CD14-positive monocyte (primary cell): ENCODE data around the gene CHAF1A. TPM values are rescaled to one million over a fixed set of nuclear protein-coding genes. Genes with fewer than 3 reads are reported as not detected.

Source experiments
- DNase-seq, 3 donors: peaks; one replicate each; pipeline ENCODE4 v3.0.0-alpha.2; 2011 to 2022
- H2AFZ ChIP-seq: 2 replicates; pipeline ENCODE4 v1.6.0; 2012; ENCODE audit warnings: mild to moderate bottlenecking, low read depth, low read length, inconsistent platforms; ENCODE audit not compliant: insufficient read depth, poor library complexity, severe bottlenecking
- H3K27ac ChIP-seq, 2 donors: 1 replicate in 1 of 2; 2 replicates in 1 of 2; pipeline ENCODE4 v1.5.1; 2012 to 2013; ENCODE audit warnings: low read length in 2 of 2, control low read depth in 1 of 2, inconsistent platforms in 1 of 2, low read depth in 1 of 2, mild to moderate bottlenecking in 1 of 2
- H3K27me3 ChIP-seq, 2 donors: one replicate each; pipeline versions ENCODE4 v1.6.0 to v1.6.1; 2011 to 2013; ENCODE audit warnings: low read length in 2 of 2; ENCODE audit not compliant: control insufficient read depth in 2 of 2, insufficient read depth in 2 of 2
- H3K36me3 ChIP-seq, 2 donors: replicated peaks in 1 of 2; 1 replicate in 1 of 2; 2 replicates in 1 of 2; pipeline versions ENCODE4 v1.5.1 to v1.6.1; 2012 to 2013; ENCODE audit warnings: low read length in 2 of 2, control low read depth in 1 of 2, inconsistent platforms in 1 of 2, mild to moderate bottlenecking in 1 of 2; ENCODE audit not compliant: insufficient read depth in 2 of 2, control insufficient read depth in 1 of 2
- H3K4me1 ChIP-seq, 2 donors: 1 replicate in 1 of 2; 2 replicates in 1 of 2; pipeline versions ENCODE4 v1.5.1 to v1.6.1; 2012 to 2013; ENCODE audit warnings: low read length in 2 of 2, control low read depth in 1 of 2, inconsistent platforms in 1 of 2, mild to moderate bottlenecking in 1 of 2, moderate library complexity in 1 of 2; ENCODE audit not compliant: insufficient read depth in 2 of 2, control insufficient read depth in 1 of 2
- H3K4me2 ChIP-seq: replicated peaks from 2 replicates; pipeline ENCODE3; 2012; ENCODE audit warnings: low read length, moderate library complexity, mild to moderate bottlenecking; ENCODE audit not compliant: poor library complexity, severe bottlenecking; ENCODE audit errors: extremely low read depth
- H3K4me3 ChIP-seq, 3 experiments: fragments of 200-600 bp in 1 of 3; sonication (generic) in 1 of 3; replicated peaks in 1 of 3; 1 replicate in 2 of 3; 2 replicates in 1 of 3; pipeline ENCODE4 v1.5.1; 2011 to 2013; ENCODE audit warnings: low read length in 3 of 3, mild to moderate bottlenecking in 3 of 3, control low read depth in 2 of 3, low read depth in 2 of 3, inconsistent platforms in 1 of 3, moderate library complexity in 1 of 3
- H3K79me2 ChIP-seq: 2 replicates; pipeline ENCODE4 v1.6.0; 2012; ENCODE audit warnings: mild to moderate bottlenecking, control low read depth, inconsistent platforms, low read length, moderate library complexity; ENCODE audit not compliant: insufficient read depth
- H3K9ac ChIP-seq: 2 replicates; pipeline ENCODE4 v1.6.0; 2017; ENCODE audit warnings: low read length, mild to moderate bottlenecking; ENCODE audit not compliant: insufficient read depth, poor library complexity, severe bottlenecking
- H3K9me3 ChIP-seq, 2 donors: replicated peaks in 1 of 2; 1 replicate in 1 of 2; 2 replicates in 1 of 2; pipeline versions ENCODE4 v1.5.1 to v1.6.1; 2012 to 2013; ENCODE audit warnings: low read length in 2 of 2, control low read depth in 1 of 2; ENCODE audit not compliant: control insufficient read depth in 1 of 2, insufficient read depth in 1 of 2
- H4K20me1 ChIP-seq: 2 replicates; pipeline ENCODE4 v1.6.0; 2012; ENCODE audit warnings: mild to moderate bottlenecking, low read length, control low read depth, moderate library complexity; ENCODE audit not compliant: insufficient read depth
- H3K27ac Mint-ChIP-seq, 7 donors: one replicate each; pipeline ENCODE4 v1.8.0; 2020; ENCODE audit warnings: mild to moderate bottlenecking in 7 of 7, mixed read lengths in 7 of 7, moderate library complexity in 6 of 7, inconsistent platforms in 2 of 7
- H3K27me3 Mint-ChIP-seq, 3 donors: one replicate each; pipeline ENCODE4 v1.8.0; 2021 to 2022; ENCODE audit warnings: low read depth in 3 of 3, mild to moderate bottlenecking in 3 of 3, mixed read lengths in 3 of 3, moderate library complexity in 3 of 3, inconsistent platforms in 1 of 3
- H3K36me3 Mint-ChIP-seq, 2 donors: one replicate each; pipeline ENCODE4 v1.8.0; 2020; ENCODE audit warnings: mixed read lengths in 2 of 2, inconsistent platforms in 1 of 2, mild to moderate bottlenecking in 1 of 2
- H3K4me1 Mint-ChIP-seq: one replicate; pipeline ENCODE4 v1.8.0; 2020; ENCODE audit warnings: mild to moderate bottlenecking, mixed read lengths
- H3K4me3 Mint-ChIP-seq, 2 donors: one replicate each; pipeline ENCODE4 v1.8.0; 2020; ENCODE audit warnings: mild to moderate bottlenecking in 2 of 2, mixed read lengths in 2 of 2, moderate library complexity in 1 of 2
- H3K9me3 Mint-ChIP-seq, 7 donors: one replicate each; pipeline ENCODE4 v1.8.0; 2020 to 2022; ENCODE audit warnings: mixed read lengths in 7 of 7, mild to moderate bottlenecking in 6 of 7, moderate library complexity in 6 of 7, inconsistent platforms in 2 of 7
- CTCF ChIP-seq: fragments of 200-600 bp; IDR thresholded peaks from one replicate; pipeline ENCODE4 v1.8.0; 2022; ENCODE audit warnings: antibody characterized with exemption, mild to moderate bottlenecking
- WGBS: methylation state at CpG from one replicate; pipeline ENCODE4 v1.1.5; 2013; ENCODE audit warnings: missing lambda C conversion rate; ENCODE audit not compliant: insufficient coverage; 5-methylcytosine and 5-hydroxymethylcytosine counted together
- intact Hi-C, 2 donors: fragments of 100-400 bp; cut with micrococcal nuclease; formaldehyde crosslinking; loops; one replicate each; pipeline versions ENCODE4 v1.15.0 to v1.15.1; 2023
- polyA plus RNA-seq, 3 donors: library from polyadenylated mRNA; depleted of rRNA in 1 of 3; unstranded in 2 of 3; stranded (reverse) in 1 of 3; fragments of 300-500 nt in 2 of 3; fragments of >200 nt in 1 of 3; fragmentation: Illumina TruSeq in 2 of 3; gene quantifications; 1 replicate in 2 of 3; 2 replicates in 1 of 3; pipeline ENCODE4 v1.2.3, GENCODE V29; 2012 to 2021

The CHAF1A gene
- polyA plus RNA-seq, 3 donors: 4.4 to 26.4 (median 5.4) TPM

- H3K27ac Mint-ChIP-seq: peak overlapping the region in 5 of 7 donors; percentile 8 to 55 (median 40)
- DNase-seq: no peak
- Histone ChIP-seq H3K9me3 (no peaks in the 10 kb centered on the region), H3K4me1 (peaks cover 42 to 43% of the 10 kb centered on the region in 2 donors), H3K9ac (no peak overlapping the region), H3K4me3 (peak overlapping the region in 1 of 3 experiments; percentile 46), H4K20me1 (peaks cover 100% of the 10 kb centered on the region), H3K27ac (no peak overlapping the region), H3K36me3 (peaks cover 4 to 13% of the 10 kb centered on the region in 2 donors), H3K79me2 (peaks cover 95% of the 10 kb centered on the region), H3K4me2 (peak overlapping the region; percentile 68), H3K27me3 (no peaks in the 10 kb centered on the region), H2AFZ (no peak overlapping the region)
- peaks cover 1 to 4% (median 1%) of the 10 kb centered on the region in 3 donors for H3K27me3 Mint-ChIP-seq
- no peak for TF ChIP-seq CTCF
- peak overlapping the region; percentile 58 to 92 for H3K4me3 Mint-ChIP-seq
- peaks cover 18 to 49% of the 10 kb centered on the region in 2 donors for H3K36me3 Mint-ChIP-seq
- intact Hi-C loops: no loop called here
- peaks cover 52% of the 10 kb centered on the region for H3K4me1 Mint-ChIP-seq
- WGBS: 76% methylated on average over 15 of the region's 20 CpGs
- no peaks in the 10 kb centered on the region for H3K9me3 Mint-ChIP-seq
Observed at GRCh38 chr19:4379383-4380253, 22.8 kb upstream of the CHAF1A start.

GRCh38 chr19:4380254-4380727, 22.1 kb upstream of the CHAF1A start:
- Mint-ChIP-seq H3K9me3 (no peaks in the 10 kb centered on the region), H3K27ac (peak overlapping the region in 6 of 7 donors; percentile 4 to 84 (median 35)), H3K4me1 (peaks cover 46% of the 10 kb centered on the region), H3K36me3 (peaks cover 18 to 54% of the 10 kb centered on the region in 2 donors), H3K27me3 (peaks cover 1 to 4% (median 1%) of the 10 kb centered on the region in 3 donors), H3K4me3 (peak overlapping the region; percentile 58 to 92)
- peaks cover 95% of the 10 kb centered on the region for H3K79me2 ChIP-seq
- no peak for TF ChIP-seq CTCF
- H3K27me3 ChIP-seq: no peaks in the 10 kb centered on the region
- peak overlapping the region; percentile 68 for H3K4me2 ChIP-seq
- peaks cover 35 to 36% of the 10 kb centered on the region in 2 donors for H3K4me1 ChIP-seq
- peaks cover 100% of the 10 kb centered on the region for H4K20me1 ChIP-seq
- peak overlapping the region; percentile 15 for H3K9ac ChIP-seq
- peaks cover 4 to 19% of the 10 kb centered on the region in 2 donors for H3K36me3 ChIP-seq
- no peaks in the 10 kb centered on the region for H3K9me3 ChIP-seq
- 2% methylated on average over 12 of the region's 17 CpGs for WGBS
- intact Hi-C loops: no loop called here
- DNase-seq: peak in 1 of 3 donors; percentile 33
- H3K27ac ChIP-seq: peak overlapping the region in 1 of 2 donors; percentile 36
- H3K4me3 ChIP-seq: peak overlapping the region in 1 of 3 experiments; percentile 46
- H2AFZ ChIP-seq: no peak overlapping the region
